ENCODE data around the gene DSCAML1. TPM values are rescaled to one million over a fixed set of nuclear protein-coding genes. Genes with fewer than 3 reads are reported as not detected.

Gene DSCAML1
- total RNA-seq, 1 experiment from 2014 or later, result not detected

DNA sequence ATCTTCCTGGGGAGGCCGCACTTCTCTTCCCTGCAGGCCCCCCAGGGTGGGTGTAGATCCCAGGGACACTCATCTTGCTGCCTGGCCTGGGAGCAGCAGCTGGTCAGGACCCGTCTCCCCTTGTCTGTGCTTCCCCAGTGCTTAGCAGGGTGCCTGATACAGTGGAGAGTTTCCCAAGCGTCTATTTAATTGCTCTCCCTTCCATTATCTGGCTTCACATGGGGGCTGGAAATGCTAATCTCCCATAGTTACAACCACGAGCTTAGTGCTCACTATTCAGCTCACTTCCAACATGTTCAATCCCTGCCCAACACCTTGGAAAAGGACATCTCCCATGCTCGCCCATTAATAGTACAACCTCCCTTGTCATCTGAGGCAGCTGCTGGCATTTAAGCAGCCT, 100.5 kb downstream of the DSCAML1 start:
- ATAC-seq (no peak), DNase-seq (ENCODE audit: low read depth, low spot score) (no peak)
- no peak overlapping the region for H3K4me2 ChIP-seq (ENCODE audit: low read length)
- no peak overlapping the region for H2AFZ ChIP-seq (ENCODE audit: low read depth, low read length, poor library complexity, severe bottlenecking)
- no peaks in the 10 kb centered on the region for H3K79me2 ChIP-seq (ENCODE audit: insufficient read depth, low read length)
- peaks cover 0 to 10% of the 10 kb centered on the region in 2 experiments; a peak in 3 of 4 replicates for H3K4me1 ChIP-seq (ENCODE audit: control insufficient read depth in 1 of 2, insufficient read depth in 2 of 2, low read length in 2 of 2)
- no peak for TF ChIP-seq MAX (IDR thresholded peaks at IDR 0.05)
- H3K9me3 ChIP-seq (ENCODE audit: control insufficient read depth in 1 of 2, insufficient read depth in 1 of 2, low read depth in 1 of 2, low read length in 2 of 2), result no peaks in the 10 kb centered on the region
- no peak overlapping the region for H3K4me3 ChIP-seq (replicated peaks in 1 of 2; ENCODE audit: low read depth in 1 of 2, low read length in 2 of 2)
- CTCF ChIA-PET, result no interaction called here
- no peaks in the 10 kb centered on the region for H4K20me1 ChIP-seq (ENCODE audit: insufficient read depth)
- no peaks in the 10 kb centered on the region for H3K36me3 ChIP-seq (ENCODE audit: control insufficient read depth in 1 of 2, insufficient read depth in 2 of 2, low read length in 2 of 2)
- H3K27ac ChIP-seq (ENCODE audit: low read depth, low read length), result no peak overlapping the region
- RAD21 ChIA-PET (ENCODE audit: low non-redundant PET in 1 of 2, low total read pairs in 2 of 2, uncharacterized antibody in 2 of 2, unreplicated experiment in 2 of 2), result no interaction called here
- H3K27me3 ChIP-seq (ENCODE audit: insufficient read depth, low read length), result peaks cover 37% of the 10 kb centered on the region
- BruUV-seq (replicated peaks), result no TSS peak
- no peaks in the 10 kb centered on the region for H3K9me2 ChIP-seq (ENCODE audit: insufficient read depth)
- intact Hi-C loops (cut with micrococcal nuclease), result no loop called here
- POLR2A ChIA-PET, result no interaction called here
- no peak overlapping the region for H3K9ac ChIP-seq (ENCODE audit: low read length)

GRCh38 chr11:117693344-117693743, 103.7 kb downstream of the DSCAML1 start:
- no peak overlapping the region for H3K9ac ChIP-seq (ENCODE audit: low read length)
- RAD21 ChIA-PET (ENCODE audit: low non-redundant PET in 1 of 2, low total read pairs in 2 of 2, uncharacterized antibody in 2 of 2, unreplicated experiment in 2 of 2), result no interaction called here
- H3K36me3 ChIP-seq (ENCODE audit: control insufficient read depth in 1 of 2, insufficient read depth in 2 of 2, low read length in 2 of 2), result no peaks in the 10 kb centered on the region
- no peak overlapping the region for H3K4me3 ChIP-seq (replicated peaks in 1 of 2; ENCODE audit: low read depth in 1 of 2, low read length in 2 of 2)
- no peak overlapping the region for H2AFZ ChIP-seq (ENCODE audit: low read depth, low read length, poor library complexity, severe bottlenecking)
- ATAC-seq (peak; percentile 42; the same call in 1 of the 2 replicates), DNase-seq (ENCODE audit: low read depth, low spot score) (no peak)
- H3K4me2 ChIP-seq (ENCODE audit: low read length), result no peak overlapping the region
- no TSS peak for BruUV-seq (replicated peaks)
- no peak overlapping the region for H3K27ac ChIP-seq (ENCODE audit: low read depth, low read length)
- CTCF ChIA-PET, result interaction anchor here (1.0 kb wide), 1 partner anchor 267 kb away, joined by 4 read pairs; no protein-coding TSS in a partner anchor
- no peaks in the 10 kb centered on the region for H3K9me3 ChIP-seq (ENCODE audit: control insufficient read depth in 1 of 2, insufficient read depth in 1 of 2, low read depth in 1 of 2, low read length in 2 of 2)
- peaks cover 33% of the 10 kb centered on the region for H3K27me3 ChIP-seq (ENCODE audit: insufficient read depth, low read length)
- intact Hi-C loops (cut with micrococcal nuclease), result no loop called here
- H3K79me2 ChIP-seq (ENCODE audit: insufficient read depth, low read length), result no peaks in the 10 kb centered on the region
- no peaks in the 10 kb centered on the region for H3K9me2 ChIP-seq (ENCODE audit: insufficient read depth)
- no peaks in the 10 kb centered on the region for H4K20me1 ChIP-seq (ENCODE audit: insufficient read depth)
- H3K4me1 ChIP-seq (ENCODE audit: control insufficient read depth in 1 of 2, insufficient read depth in 2 of 2, low read length in 2 of 2), result peaks cover 0 to 10% of the 10 kb centered on the region in 2 experiments; a peak in 3 of 4 replicates
- POLR2A ChIA-PET, result no interaction called here
- TF ChIP-seq ELF1 (IDR thresholded peaks at IDR 0.05; ENCODE audit: borderline replicate concordance, low read depth) (no peak), EZH2phosphoT487 (IDR thresholded peaks at IDR 0.05; ENCODE audit: borderline replicate concordance) (no peak), FOSL1 (IDR thresholded peaks at IDR 0.05; ENCODE audit: low read depth) (0 out of 2 replicates have a peak, but pooled peaks have one; percentile 27), EZH2 (IDR thresholded peaks at IDR 0.05) (no peak), TCF7L2 (IDR thresholded peaks at IDR 0.05; ENCODE audit: borderline replicate concordance, extremely low read depth, insufficient read depth, insufficient read length) (no peak), CBX3 (IDR thresholded peaks at IDR 0.05; ENCODE audit: low read depth) (no peak), JUND (IDR thresholded peaks at IDR 0.05) (0 out of 2 replicates have a peak, but pooled peaks have one; percentile 16)

All from HCT116 (cell line).